Vagina (tissue), 2 donors: Measurements from ENCODE around the gene KIAA1549.

ENCODE experiments used
- POLR2A ChIP-seq, 2 donors: fragments of 450-650 bp; IDR thresholded peaks; one replicate each; pipeline ENCODE4 v1.6.1; 2017; ENCODE audit warnings: antibody characterized with exemption in 2 of 2, mild to moderate bottlenecking in 2 of 2, moderate library complexity in 2 of 2
- POLR2AphosphoS5 ChIP-seq, 2 donors: sonication (generic); formaldehyde crosslinking; IDR thresholded peaks; one replicate each; pipeline ENCODE4 v1.9.0; 2017; ENCODE audit warnings: antibody characterized with exemption in 2 of 2, mild to moderate bottlenecking in 2 of 2, low read depth in 1 of 2; ENCODE audit not compliant: insufficient read depth in 1 of 2
- TF ChIP-seq, protein P1 (sequence below), 3 experiments: fragments of 450-650 bp in 2 of 3; fragments of 200-600 bp in 1 of 3; sonication (generic) in 1 of 3; IDR thresholded peaks; one replicate each; pipeline ENCODE4 v1.5.1; 2017 to 2019; ENCODE audit warnings: antibody characterized with exemption in 3 of 3, mild to moderate bottlenecking in 2 of 3, moderate library complexity in 2 of 3

DNA sequence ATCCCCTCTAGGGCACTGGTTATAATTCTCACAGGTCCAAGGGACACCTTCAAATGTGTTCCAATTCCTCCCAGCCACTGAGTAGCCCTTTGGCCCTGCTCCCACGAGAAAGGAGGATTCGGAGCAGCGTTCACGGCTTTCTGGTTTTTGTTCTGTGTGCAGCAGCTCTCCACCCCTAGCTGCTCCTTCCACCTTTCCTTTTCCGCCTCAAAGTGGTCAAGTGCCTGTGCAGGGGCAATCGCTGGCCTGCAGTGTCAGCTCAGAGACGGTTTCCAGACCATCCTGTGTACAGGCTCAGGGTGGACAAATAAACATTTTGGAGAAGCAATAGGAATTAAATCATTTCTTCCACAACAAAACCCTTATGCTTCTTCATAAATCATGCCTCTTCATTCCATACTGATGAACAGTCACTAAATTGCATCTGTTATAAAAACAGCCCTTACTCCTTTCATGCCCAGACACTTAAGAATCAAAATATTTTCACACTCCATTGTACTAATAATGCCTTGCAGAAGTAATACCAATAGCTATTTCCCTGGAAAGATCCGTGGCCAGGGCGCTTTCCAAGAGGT, 1.1 kb downstream of the KIAA1549 start:
- TF ChIP-seq POLR2AphosphoS5 (IDR thresholded peaks at IDR 0.05; ENCODE audit: insufficient read depth in 1 of 2, low read depth in 1 of 2) = no peak
- TF ChIP-seq, protein P1, sequence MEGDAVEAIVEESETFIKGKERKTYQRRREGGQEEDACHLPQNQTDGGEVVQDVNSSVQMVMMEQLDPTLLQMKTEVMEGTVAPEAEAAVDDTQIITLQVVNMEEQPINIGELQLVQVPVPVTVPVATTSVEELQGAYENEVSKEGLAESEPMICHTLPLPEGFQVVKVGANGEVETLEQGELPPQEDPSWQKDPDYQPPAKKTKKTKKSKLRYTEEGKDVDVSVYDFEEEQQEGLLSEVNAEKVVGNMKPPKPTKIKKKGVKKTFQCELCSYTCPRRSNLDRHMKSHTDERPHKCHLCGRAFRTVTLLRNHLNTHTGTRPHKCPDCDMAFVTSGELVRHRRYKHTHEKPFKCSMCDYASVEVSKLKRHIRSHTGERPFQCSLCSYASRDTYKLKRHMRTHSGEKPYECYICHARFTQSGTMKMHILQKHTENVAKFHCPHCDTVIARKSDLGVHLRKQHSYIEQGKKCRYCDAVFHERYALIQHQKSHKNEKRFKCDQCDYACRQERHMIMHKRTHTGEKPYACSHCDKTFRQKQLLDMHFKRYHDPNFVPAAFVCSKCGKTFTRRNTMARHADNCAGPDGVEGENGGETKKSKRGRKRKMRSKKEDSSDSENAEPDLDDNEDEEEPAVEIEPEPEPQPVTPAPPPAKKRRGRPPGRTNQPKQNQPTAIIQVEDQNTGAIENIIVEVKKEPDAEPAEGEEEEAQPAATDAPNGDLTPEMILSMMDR (IDR thresholded peaks at IDR 0.05) = no peak
- no peak for TF ChIP-seq POLR2A (IDR thresholded peaks at IDR 0.05)
